HepG2 (cell line): ENCODE results near the gene TAPBP. TPM values are rescaled to one million over a fixed set of nuclear protein-coding genes. Genes with fewer than 3 reads are reported as not detected.
A peak's percentile ranks its signal among the peaks of the same experiment; 100 is the strongest.

Experiments used
- CC2D1A ChIP-seq: sonication (generic); formaldehyde crosslinking; IDR thresholded peaks from 2 replicates; pipeline ENCODE4 v1.8.1; 2023; ENCODE audit warnings: mild to moderate bottlenecking, missing genetic modification reagents
- CENPT ChIP-seq: sonication (generic); formaldehyde crosslinking; IDR thresholded peaks from 2 replicates; pipeline ENCODE4 v1.8.0; 2022; ENCODE audit warnings: low read depth, mild to moderate bottlenecking, moderate library complexity, missing genetic modification reagents
- GLI4 ChIP-seq: sonication (generic); formaldehyde crosslinking; IDR thresholded peaks from 2 replicates; pipeline ENCODE4 v1.5.1; 2020; ENCODE audit warnings: missing genetic modification reagents, mild to moderate bottlenecking, moderate library complexity, borderline replicate concordance
- LCORL ChIP-seq, 2 experiments: fragments of 450-650 bp in 1 of 2; sonication (generic) in 1 of 2; formaldehyde crosslinking in 1 of 2; IDR thresholded peaks; 2 replicates each; pipeline versions ENCODE4 v1.5.0 to v1.6.1; 2017 to 2020; ENCODE audit warnings: antibody characterized with exemption in 1 of 2, missing genetic modification reagents in 1 of 2
- NFATC3 ChIP-seq: sonication (generic); formaldehyde crosslinking; IDR thresholded peaks from 2 replicates; pipeline ENCODE4 v1.5.1; 2020; ENCODE audit warnings: mild to moderate bottlenecking, missing genetic modification reagents
- NFYB ChIP-seq: sonication (generic); formaldehyde crosslinking; IDR thresholded peaks from 2 replicates; pipeline ENCODE4 v1.4.0; 2020; ENCODE audit warnings: missing genetic modification reagents
- NR1H2 ChIP-seq: sonication (generic); formaldehyde crosslinking; IDR thresholded peaks from 2 replicates; pipeline ENCODE4 v1.8.1; 2022; ENCODE audit warnings: low read depth, missing genetic modification reagents, borderline replicate concordance
- POLR2AphosphoS2 ChIP-seq: IDR thresholded peaks from 2 replicates; pipeline ENCODE4 v1.6.1; 2011; ENCODE audit warnings: low read depth, low read length, improper control_type of control experiment
- ZNF263 ChIP-seq: sonication (generic); formaldehyde crosslinking; IDR thresholded peaks from 2 replicates; pipeline ENCODE4 v1.4.0; 2020; ENCODE audit warnings: missing genetic modification reagents
- polyA plus RNA-seq, 8 experiments: library from polyadenylated mRNA; depleted of rRNA in 3 of 8; stranded (reverse) in 7 of 8; unstranded in 1 of 8; fragments of >200 nt; fragmentation: Illumina TruSeq in 4 of 8; extraction: Trizol in 4 of 8; gene quantifications; 2 replicates each; pipeline versions ENCODE4 v1.2.1 to v1.2.3, GENCODE V29; 2011 to 2016; ENCODE audit warnings: low read depth in 4 of 8, missing spikeins in 1 of 8, mixed read lengths in 1 of 8; ENCODE audit not compliant: insufficient read depth in 1 of 8
- total RNA-seq, 5 experiments: library from RNA; depleted of rRNA; stranded (reverse); fragments of >200 nt; fragmentation: Illumina TruSeq; extraction: Trizol; gene quantifications; 2 replicates each; pipeline ENCODE4 v1.2.3, GENCODE V29; 2016; ENCODE audit warnings: low read depth in 1 of 5
- TF ChIP-seq, protein P1 (sequence below), 2 experiments: sonication (generic) in 1 of 2; formaldehyde crosslinking in 1 of 2; IDR thresholded peaks; 2 replicates each; pipeline versions ENCODE4 v1.6.1 to v1.9.0; 2014 to 2022; ENCODE audit warnings: antibody characterized with exemption in 1 of 2, borderline replicate concordance in 1 of 2, inconsistent platforms in 1 of 2, low read depth in 1 of 2, missing genetic modification reagents in 1 of 2
- TF ChIP-seq, protein P2 (sequence below): sonication (generic); formaldehyde crosslinking; conservative IDR thresholded peaks from 2 replicates; pipeline ENCODE4 v1.8.0; 2022; ENCODE audit warnings: mild to moderate bottlenecking, moderate library complexity, missing genetic modification reagents
- TF ChIP-seq, protein P3 (sequence below): sonication (generic); formaldehyde crosslinking; IDR thresholded peaks from 2 replicates; pipeline ENCODE4 v1.4.0; 2020; ENCODE audit warnings: missing genetic modification reagents
- TF ChIP-seq, protein P4 (sequence below): sonication (generic); formaldehyde crosslinking; IDR thresholded peaks from 2 replicates; pipeline ENCODE4 v1.9.0; 2021; ENCODE audit warnings: missing genetic modification reagents, borderline replicate concordance

TAPBP gene
- total and polyA plus RNA-seq, 2 of the 13 experiments (the other 11 are each of a cell fraction or from before 2014, with no cell fraction given), result 27.4 to 32.3 TPM

GRCh38 chr6:33276864-33277662 lies 36.8 kb downstream of the TAPBP start, which contains the start of gene B3GALT4 (continued):
- TF ChIP-seq, protein P1, sequence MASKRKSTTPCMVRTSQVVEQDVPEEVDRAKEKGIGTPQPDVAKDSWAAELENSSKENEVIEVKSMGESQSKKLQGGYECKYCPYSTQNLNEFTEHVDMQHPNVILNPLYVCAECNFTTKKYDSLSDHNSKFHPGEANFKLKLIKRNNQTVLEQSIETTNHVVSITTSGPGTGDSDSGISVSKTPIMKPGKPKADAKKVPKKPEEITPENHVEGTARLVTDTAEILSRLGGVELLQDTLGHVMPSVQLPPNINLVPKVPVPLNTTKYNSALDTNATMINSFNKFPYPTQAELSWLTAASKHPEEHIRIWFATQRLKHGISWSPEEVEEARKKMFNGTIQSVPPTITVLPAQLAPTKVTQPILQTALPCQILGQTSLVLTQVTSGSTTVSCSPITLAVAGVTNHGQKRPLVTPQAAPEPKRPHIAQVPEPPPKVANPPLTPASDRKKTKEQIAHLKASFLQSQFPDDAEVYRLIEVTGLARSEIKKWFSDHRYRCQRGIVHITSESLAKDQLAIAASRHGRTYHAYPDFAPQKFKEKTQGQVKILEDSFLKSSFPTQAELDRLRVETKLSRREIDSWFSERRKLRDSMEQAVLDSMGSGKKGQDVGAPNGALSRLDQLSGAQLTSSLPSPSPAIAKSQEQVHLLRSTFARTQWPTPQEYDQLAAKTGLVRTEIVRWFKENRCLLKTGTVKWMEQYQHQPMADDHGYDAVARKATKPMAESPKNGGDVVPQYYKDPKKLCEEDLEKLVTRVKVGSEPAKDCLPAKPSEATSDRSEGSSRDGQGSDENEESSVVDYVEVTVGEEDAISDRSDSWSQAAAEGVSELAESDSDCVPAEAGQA (IDR thresholded peaks at IDR 0.05; ENCODE audit: low read depth), result no peak
- TF ChIP-seq, protein P1 (CRISPR knock-in tag; IDR thresholded peaks at IDR 0.05; ENCODE audit: borderline replicate concordance), result 0 out of 2 replicates have a peak, but pooled peaks have one; percentile 42
- no peak for TF ChIP-seq NR1H2 (CRISPR knock-in tag)
- no peak for TF ChIP-seq NFYB (CRISPR knock-in tag)
- no peak for TF ChIP-seq ZNF263 (CRISPR knock-in tag)
- TF ChIP-seq, protein P2, sequence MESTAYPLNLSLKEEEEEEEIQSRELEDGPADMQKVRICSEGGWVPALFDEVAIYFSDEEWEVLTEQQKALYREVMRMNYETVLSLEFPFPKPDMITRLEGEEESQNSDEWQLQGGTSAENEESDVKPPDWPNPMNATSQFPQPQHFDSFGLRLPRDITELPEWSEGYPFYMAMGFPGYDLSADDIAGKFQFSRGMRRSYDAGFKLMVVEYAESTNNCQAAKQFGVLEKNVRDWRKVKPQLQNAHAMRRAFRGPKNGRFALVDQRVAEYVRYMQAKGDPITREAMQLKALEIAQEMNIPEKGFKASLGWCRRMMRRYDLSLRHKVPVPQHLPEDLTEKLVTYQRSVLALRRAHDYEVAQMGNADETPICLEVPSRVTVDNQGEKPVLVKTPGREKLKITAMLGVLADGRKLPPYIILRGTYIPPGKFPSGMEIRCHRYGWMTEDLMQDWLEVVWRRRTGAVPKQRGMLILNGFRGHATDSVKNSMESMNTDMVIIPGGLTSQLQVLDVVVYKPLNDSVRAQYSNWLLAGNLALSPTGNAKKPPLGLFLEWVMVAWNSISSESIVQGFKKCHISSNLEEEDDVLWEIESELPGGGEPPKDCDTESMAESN (CRISPR knock-in tag), result no peak; the same call in 1 of the 2 replicates
- no peak for TF ChIP-seq LCORL (IDR thresholded peaks at IDR 0.05)
- no peak for TF ChIP-seq LCORL (CRISPR knock-in tag; IDR thresholded peaks at IDR 0.05)
- TF ChIP-seq, protein P3, sequence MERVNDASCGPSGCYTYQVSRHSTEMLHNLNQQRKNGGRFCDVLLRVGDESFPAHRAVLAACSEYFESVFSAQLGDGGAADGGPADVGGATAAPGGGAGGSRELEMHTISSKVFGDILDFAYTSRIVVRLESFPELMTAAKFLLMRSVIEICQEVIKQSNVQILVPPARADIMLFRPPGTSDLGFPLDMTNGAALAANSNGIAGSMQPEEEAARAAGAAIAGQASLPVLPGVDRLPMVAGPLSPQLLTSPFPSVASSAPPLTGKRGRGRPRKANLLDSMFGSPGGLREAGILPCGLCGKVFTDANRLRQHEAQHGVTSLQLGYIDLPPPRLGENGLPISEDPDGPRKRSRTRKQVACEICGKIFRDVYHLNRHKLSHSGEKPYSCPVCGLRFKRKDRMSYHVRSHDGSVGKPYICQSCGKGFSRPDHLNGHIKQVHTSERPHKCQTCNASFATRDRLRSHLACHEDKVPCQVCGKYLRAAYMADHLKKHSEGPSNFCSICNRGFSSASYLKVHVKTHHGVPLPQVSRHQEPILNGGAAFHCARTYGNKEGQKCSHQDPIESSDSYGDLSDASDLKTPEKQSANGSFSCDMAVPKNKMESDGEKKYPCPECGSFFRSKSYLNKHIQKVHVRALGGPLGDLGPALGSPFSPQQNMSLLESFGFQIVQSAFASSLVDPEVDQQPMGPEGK, result no peak; the same call in 1 of the 2 replicates
- TF ChIP-seq CC2D1A (CRISPR knock-in tag), result no peak
- no peak for TF ChIP-seq GLI4 (CRISPR knock-in tag)
- TF ChIP-seq, protein P4, sequence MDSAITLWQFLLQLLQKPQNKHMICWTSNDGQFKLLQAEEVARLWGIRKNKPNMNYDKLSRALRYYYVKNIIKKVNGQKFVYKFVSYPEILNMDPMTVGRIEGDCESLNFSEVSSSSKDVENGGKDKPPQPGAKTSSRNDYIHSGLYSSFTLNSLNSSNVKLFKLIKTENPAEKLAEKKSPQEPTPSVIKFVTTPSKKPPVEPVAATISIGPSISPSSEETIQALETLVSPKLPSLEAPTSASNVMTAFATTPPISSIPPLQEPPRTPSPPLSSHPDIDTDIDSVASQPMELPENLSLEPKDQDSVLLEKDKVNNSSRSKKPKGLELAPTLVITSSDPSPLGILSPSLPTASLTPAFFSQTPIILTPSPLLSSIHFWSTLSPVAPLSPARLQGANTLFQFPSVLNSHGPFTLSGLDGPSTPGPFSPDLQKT (CRISPR knock-in tag), result no peak
- TF ChIP-seq CENPT, result 0 out of 2 replicates have a peak, but pooled peaks have one; percentile 16
- TF ChIP-seq POLR2AphosphoS2, result 0 out of 2 replicates have a peak, but pooled peaks have one; percentile 21
- 0 out of 2 replicates have a peak, but pooled peaks have one; percentile 59 for TF ChIP-seq NFATC3 (CRISPR knock-in tag)
